Keratinocyte (primary cell): ENCODE data around the gene ASTN2. TPM values are rescaled to one million over a fixed set of nuclear protein-coding genes. Genes with fewer than 3 reads are reported as not detected.

Experiments
- DNase-seq: peaks from one replicate; pipeline ENCODE4 v3.0.0-alpha.2; 2011; ENCODE audit warnings: low read depth, missing footprints, low spot score
- FAIRE-seq: peaks from 2 replicates; lab custom pipeline; 2011; peaks lifted over from hg19 to GRCh38; lab: Jason Lieb, UNC
- H2AFZ ChIP-seq: 2 replicates; pipeline ENCODE4 v1.6.0; 2012; ENCODE audit warnings: low read length, control low read depth, inconsistent platforms; ENCODE audit not compliant: control insufficient read depth
- H3K27ac ChIP-seq: 2 replicates; pipeline ENCODE4 v1.5.1; 2011; ENCODE audit warnings: low read length; ENCODE audit not compliant: control insufficient read depth, insufficient read depth
- H3K27me3 ChIP-seq: 3 replicates; pipeline ENCODE4 v1.6.0; 2011; ENCODE audit warnings: low read length; ENCODE audit not compliant: control insufficient read depth, insufficient read depth; ENCODE audit errors: extremely low read depth
- H3K36me3 ChIP-seq, 2 experiments: 2 replicates in 1 of 2; 3 replicates in 1 of 2; pipeline ENCODE4 v1.5.1; 2011; ENCODE audit warnings: low read length in 2 of 2, mild to moderate bottlenecking in 1 of 2; ENCODE audit not compliant: control insufficient read depth in 2 of 2, insufficient read depth in 2 of 2; ENCODE audit errors: extremely low read depth in 1 of 2
- H3K4me1 ChIP-seq: 3 replicates; pipeline ENCODE4 v1.5.1; 2011; ENCODE audit warnings: low read length; ENCODE audit not compliant: control insufficient read depth, insufficient read depth; ENCODE audit errors: extremely low read depth
- H3K4me2 ChIP-seq: 3 replicates; pipeline ENCODE4 v1.6.0; 2011; ENCODE audit warnings: low read depth, low read length; ENCODE audit not compliant: control insufficient read depth, insufficient read depth; ENCODE audit errors: extremely low read depth
- H3K4me3 ChIP-seq, 3 experiments: fragments of 200-600 bp in 1 of 3; sonication (generic) in 1 of 3; 2 replicates in 2 of 3; 3 replicates in 1 of 3; pipeline ENCODE4 v1.5.1; 2011 to 2016; ENCODE audit warnings: low read length in 3 of 3, mild to moderate bottlenecking in 3 of 3, control low read depth in 2 of 3, inconsistent platforms in 1 of 3, low read depth in 1 of 3, mixed read lengths in 1 of 3, mixed run types in 1 of 3, moderate library complexity in 1 of 3; ENCODE audit not compliant: control insufficient read depth in 2 of 3, insufficient read depth in 2 of 3; ENCODE audit errors: extremely low read depth in 1 of 3
- H3K79me2 ChIP-seq: 2 replicates; pipeline ENCODE4 v1.6.0; 2012; ENCODE audit warnings: low read length; ENCODE audit not compliant: control insufficient read depth, insufficient read depth
- H3K9ac ChIP-seq: 3 replicates; pipeline ENCODE4 v1.6.0; 2011; ENCODE audit warnings: low read length; ENCODE audit not compliant: control insufficient read depth, insufficient read depth; ENCODE audit errors: extremely low read depth
- H3K9me1 ChIP-seq: 3 replicates; pipeline ENCODE4 v1.6.0; 2011; ENCODE audit warnings: low read length; ENCODE audit not compliant: control insufficient read depth, insufficient read depth; ENCODE audit errors: extremely low read depth
- H3K9me3 ChIP-seq: 2 replicates; pipeline ENCODE4 v1.5.1; 2012; ENCODE audit warnings: low read depth, low read length; ENCODE audit not compliant: control insufficient read depth
- H4K20me1 ChIP-seq: 3 replicates; pipeline ENCODE4 v1.6.0; 2011; ENCODE audit warnings: low read length; ENCODE audit not compliant: control insufficient read depth, insufficient read depth; ENCODE audit errors: extremely low read depth
- CTCF ChIP-seq, 3 experiments: IDR thresholded peaks in 1 of 3; conservative IDR thresholded peaks in 1 of 3; optimal IDR thresholded peaks in 1 of 3; 2 replicates in 2 of 3; 3 replicates in 1 of 3; pipeline versions ENCODE3 to v1.5.1; 2011; ENCODE audit warnings: low read length in 3 of 3, mild to moderate bottlenecking in 3 of 3, moderate library complexity in 2 of 3, control low read depth in 1 of 3, inconsistent platforms in 1 of 3; ENCODE audit not compliant: insufficient read depth in 2 of 3; ENCODE audit errors: extremely low read depth in 1 of 3
- EZH2 ChIP-seq: IDR thresholded peaks from one replicate; pipeline ENCODE4 v1.6.1; 2012; ENCODE audit warnings: inconsistent platforms, mild to moderate bottlenecking, low read length, moderate library complexity
- dilution Hi-C: fragments of 300-500 bp; cut with MboI; formaldehyde crosslinking; loops from one replicate; pipeline ENCODE4 v1.7.0; 2020; ENCODE audit warnings: low sequenced_read_pairs; ENCODE audit not compliant: extremely low pct_ligation_motif_present
- polyA plus RNA-seq, 5 experiments: library from polyadenylated mRNA; depleted of rRNA in 3 of 5; stranded (reverse) in 3 of 5; stranded (forward) in 1 of 5; unstranded in 1 of 5; fragments of >200 nt; gene quantifications; 1 replicate in 1 of 5; 2 replicates in 3 of 5; 3 replicates in 1 of 5; pipeline versions ENCODE4 v1.2.1 to v1.2.3, GENCODE V29; 2011 to 2012; ENCODE audit warnings: missing spikeins in 2 of 5, low read depth in 1 of 5, low replicate concordance in 1 of 5

Gene ASTN2
- polyA plus RNA-seq, 1 donor (not counting 4 experiments of a cell fraction or from before 2014, with no cell fraction given): 0.31 TPM

GRCh38 chr9:117035546-117035945 lies 379.3 kb downstream of the ASTN2 start:
- Histone ChIP-seq H3K4me3 (no peak overlapping the region), H3K36me3 (no peaks in the 10 kb centered on the region), H3K9me1 (no peaks in the 10 kb centered on the region), H3K4me2 (no peak overlapping the region), H3K9me3 (no peaks in the 10 kb centered on the region), H4K20me1 (no peaks in the 10 kb centered on the region), H3K9ac (no peak overlapping the region), H3K27me3 (no peaks in the 10 kb centered on the region), H3K79me2 (no peaks in the 10 kb centered on the region), H2AFZ (no peak overlapping the region), H3K4me1 (no peaks in the 10 kb centered on the region), H3K27ac (no peak overlapping the region)
- no peak for TF ChIP-seq EZH2
- no peak for TF ChIP-seq CTCF (optimal IDR thresholded peaks at IDR 0.05 in 1 of 3, IDR thresholded peaks at IDR 0.05 in 1 of 3, conservative IDR thresholded peaks at IDR 0.05 in 1 of 3; ENCODE audit: extremely low read depth in 1 of 3, insufficient read depth in 2 of 3, low read length in 3 of 3)
- DNase-seq: no peak
- FAIRE-seq: no peak
- dilution Hi-C loops: no loop called here

DNA sequence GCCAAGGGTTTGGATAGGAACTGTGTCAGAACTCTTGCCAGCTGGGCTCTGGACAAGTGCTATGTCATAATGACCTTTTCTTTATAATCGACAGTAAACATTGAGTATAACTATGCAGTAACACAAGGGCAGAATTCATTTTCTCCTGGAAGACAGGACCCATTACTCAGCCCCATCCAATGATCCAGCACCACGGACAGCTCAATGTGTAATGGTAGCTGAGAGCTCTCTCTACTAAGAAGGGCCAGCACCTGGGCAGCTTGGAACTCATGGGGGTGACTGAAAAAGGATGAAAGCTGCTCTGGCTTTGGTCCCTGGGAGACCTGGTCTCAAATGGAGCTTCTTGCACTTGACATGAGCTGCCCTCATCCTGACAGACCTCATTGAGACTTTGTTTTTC lies 380.0 kb downstream of the ASTN2 start:
- no peak overlapping the region for H3K4me2 ChIP-seq
- H3K36me3 ChIP-seq: no peaks in the 10 kb centered on the region
- no peak overlapping the region for H3K27ac ChIP-seq
- FAIRE-seq (no peak), DNase-seq (no peak)
- H3K27me3 ChIP-seq: no peaks in the 10 kb centered on the region
- TF ChIP-seq CTCF (optimal IDR thresholded peaks at IDR 0.05 in 1 of 3, IDR thresholded peaks at IDR 0.05 in 1 of 3, conservative IDR thresholded peaks at IDR 0.05 in 1 of 3; ENCODE audit: extremely low read depth in 1 of 3, insufficient read depth in 2 of 3, low read length in 3 of 3) (no peak), EZH2 (no peak)
- no peaks in the 10 kb centered on the region for H3K79me2 ChIP-seq
- no peaks in the 10 kb centered on the region for H4K20me1 ChIP-seq
- no peak overlapping the region for H3K4me3 ChIP-seq
- H3K9me1 ChIP-seq: no peaks in the 10 kb centered on the region
- H2AFZ ChIP-seq: no peak overlapping the region
- dilution Hi-C loops: no loop called here
- no peaks in the 10 kb centered on the region for H3K4me1 ChIP-seq
- no peak overlapping the region for H3K9ac ChIP-seq
- no peaks in the 10 kb centered on the region for H3K9me3 ChIP-seq
